Fibroblast of skin of left quadriceps (primary cell): ENCODE results near the gene LGALS9C.
"Not testable (repeated sequence)": the region's sequence is repeated elsewhere in the genome, so short reads cannot be mapped to it uniquely, and the experiment has no call there.

ENCODE experiments used
- DNase-seq, 2 experiments: peaks; one replicate each; pipeline ENCODE4 v3.0.0-alpha.2; 2013; ENCODE audit warnings: low read depth in 2 of 2

LGALS9C gene

DNA sequence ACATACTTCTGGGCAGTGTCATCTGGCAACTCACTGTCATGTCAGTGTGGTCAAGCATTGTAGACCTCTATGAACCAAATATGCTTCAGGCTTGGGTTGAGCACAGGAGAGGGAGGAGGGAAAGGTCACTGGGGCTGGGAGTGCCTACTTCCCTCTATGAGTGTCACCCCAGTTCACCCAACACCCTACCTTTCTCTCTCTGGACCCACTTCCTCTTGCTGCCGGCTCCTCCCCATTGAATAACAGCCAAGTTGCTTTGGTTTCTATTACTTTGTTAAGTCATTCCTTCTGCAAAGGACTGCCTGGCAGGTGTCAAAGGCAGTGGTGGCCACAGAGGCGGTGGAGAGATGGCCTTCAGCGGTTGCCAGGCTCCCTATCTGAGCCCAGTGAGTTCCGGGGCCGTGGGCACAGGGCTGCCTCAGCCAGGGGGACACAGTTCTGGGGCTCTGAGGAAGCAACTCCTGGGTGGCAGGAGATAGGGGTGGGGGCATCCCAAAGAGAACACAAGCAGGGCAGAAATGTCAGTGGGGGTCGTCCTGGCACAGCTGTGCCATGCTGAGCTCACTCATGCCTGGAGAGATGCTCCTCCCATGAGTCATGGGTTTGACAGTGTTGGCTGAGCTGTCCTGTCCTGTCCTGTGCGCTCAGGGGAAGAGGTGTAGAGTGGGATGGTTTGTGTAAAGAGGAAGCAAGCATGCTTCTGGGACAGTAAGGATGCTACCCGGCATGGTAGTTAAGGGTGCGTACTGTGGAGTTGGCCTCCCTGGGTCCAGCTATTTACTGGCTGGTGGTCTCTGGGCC lies at the start of gene LGALS9C:
Gene LGALS9C (plus strand): TSS at position 282 of the 801 bp plus-strand sequence. CDS start 66 bp downstream, at position 348.
- DNase-seq = not testable (repeated sequence)

GRCh38 chr17:18432206-18432605 lies 44.4 kb upstream of the LGALS9C start:
- not testable (repeated sequence) for DNase-seq

GRCh38 chr17:18439465-18439870 lies 37.1 kb upstream of the LGALS9C start:
- DNase-seq = not testable (repeated sequence)

GRCh38 chr17:18442093-18442492 lies 34.5 kb upstream of the LGALS9C start:
- DNase-seq = not testable (repeated sequence)

DNA sequence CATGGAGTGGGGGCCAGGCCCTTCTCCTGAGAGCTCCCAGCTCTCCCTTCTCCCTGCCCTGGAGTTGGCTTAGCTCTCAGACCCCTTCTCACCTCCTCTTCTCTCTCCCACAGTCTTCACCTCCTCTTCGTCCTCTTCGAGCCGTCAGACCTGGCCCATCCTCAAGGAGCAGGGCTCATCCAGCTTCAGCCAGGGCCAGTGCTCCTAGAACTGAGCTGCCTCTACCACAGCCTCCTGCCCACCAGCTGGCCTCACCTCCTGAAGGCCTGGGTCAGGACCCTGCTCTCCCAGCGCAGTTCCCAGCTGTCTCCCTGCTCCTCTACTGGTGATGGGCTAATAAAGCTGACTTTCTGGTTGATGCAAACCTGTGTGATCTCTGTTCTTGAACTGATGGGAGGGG lies 34.1 kb upstream of the LGALS9C start:
- DNase-seq = not testable (repeated sequence)

DNA sequence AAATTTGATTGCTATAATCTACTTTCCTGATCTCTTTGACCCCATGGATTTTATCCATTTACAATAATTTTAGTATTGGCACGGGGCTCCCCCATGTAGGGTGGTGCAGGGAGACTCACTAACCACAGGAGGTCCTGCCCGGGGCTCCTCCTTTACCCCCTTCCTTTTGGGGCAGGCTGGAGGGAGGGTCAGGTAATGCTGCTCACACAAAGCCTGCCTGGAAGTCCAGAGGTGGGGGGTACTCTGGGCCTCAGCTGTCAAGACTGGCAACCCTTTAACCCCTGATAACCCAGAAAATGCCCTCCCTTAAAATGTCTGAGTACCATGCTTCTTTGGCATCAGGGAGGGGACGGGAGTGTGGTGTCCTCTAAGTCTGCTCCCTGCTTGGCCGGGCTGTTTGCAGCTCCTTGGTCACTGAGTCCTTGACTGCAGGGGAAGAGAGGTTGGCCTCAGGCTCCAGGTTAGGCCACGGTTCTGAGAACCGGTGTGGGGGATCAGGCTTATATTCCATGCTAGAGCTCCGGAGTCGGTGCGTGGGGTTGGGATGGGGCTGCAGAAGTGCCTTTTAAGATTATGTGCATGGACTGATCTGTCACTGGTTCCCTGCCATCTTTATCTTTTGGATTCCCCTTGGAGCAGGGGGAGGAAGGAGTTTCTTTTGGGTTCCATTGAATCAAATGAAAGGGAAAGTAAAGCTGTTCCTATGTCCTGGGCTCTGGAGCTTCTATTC lies 28.9 kb upstream of the LGALS9C start:
- DNase-seq = not testable (repeated sequence)

GRCh38 chr17:18448311-18448710 lies 28.3 kb upstream of the LGALS9C start:
- DNase-seq = not testable (repeated sequence)

DNA sequence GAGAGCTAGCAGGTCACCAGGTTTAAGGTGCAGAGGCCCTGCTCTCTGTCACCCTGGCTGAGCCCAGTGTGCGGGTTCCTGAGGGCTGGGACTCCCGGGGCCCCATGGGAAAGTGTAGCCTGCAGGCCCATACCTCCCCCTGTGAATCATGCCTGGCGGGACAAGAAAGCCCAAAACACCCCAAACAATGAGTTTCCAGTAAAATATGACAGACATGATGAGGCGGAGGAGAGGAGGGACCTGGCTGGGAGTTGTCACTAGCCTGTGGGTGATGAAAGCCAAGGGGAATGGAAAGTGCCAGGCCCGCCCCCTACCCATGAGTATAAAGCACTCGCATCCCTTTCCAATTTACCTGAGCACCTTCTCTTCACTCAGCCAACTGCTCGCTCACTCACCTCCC lies 26.8 kb upstream of the LGALS9C start:
- not testable (repeated sequence) for DNase-seq

DNA sequence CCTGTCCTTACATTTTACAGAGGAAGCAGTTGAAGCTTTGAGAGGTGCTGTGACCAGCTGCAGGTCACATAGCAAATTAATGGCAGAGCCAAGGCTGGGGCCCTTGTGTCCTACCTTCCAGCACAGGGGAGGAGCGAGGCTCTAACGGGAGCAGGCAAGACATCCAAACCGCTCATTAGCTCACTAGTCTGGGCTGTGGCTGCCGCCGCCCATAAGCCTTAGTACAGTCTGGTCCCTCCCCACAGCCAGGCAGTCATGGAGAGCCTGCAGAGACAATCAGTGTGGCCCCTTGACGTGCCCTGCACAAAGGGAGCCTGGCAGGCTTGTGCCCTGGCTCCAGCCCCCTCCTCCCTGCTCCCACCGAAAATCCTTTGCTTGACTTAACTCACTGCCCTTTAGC lies 25.6 kb upstream of the LGALS9C start:
- DNase-seq = not testable (repeated sequence)

DNA sequence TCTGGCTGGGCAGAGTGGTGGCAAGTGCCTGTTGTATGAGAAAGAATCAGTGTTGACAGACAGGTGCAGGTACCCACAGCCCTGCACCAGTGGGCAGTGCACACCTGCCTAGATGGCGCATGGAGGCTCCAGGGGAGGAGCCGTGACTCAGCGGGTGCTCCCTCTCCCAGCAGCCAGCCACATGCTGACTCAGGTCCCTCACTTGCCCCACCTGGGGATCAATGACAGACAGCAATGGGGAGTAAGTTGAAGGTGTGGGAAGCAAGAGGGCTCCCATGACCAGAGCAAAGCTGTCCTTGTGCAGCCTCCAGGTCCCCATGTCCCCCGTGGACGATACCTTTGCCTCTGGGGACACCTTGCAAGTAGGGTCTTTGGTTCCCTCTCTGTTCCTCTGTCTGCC lies 24.6 kb upstream of the LGALS9C start:
- not testable (repeated sequence) for DNase-seq

DNA sequence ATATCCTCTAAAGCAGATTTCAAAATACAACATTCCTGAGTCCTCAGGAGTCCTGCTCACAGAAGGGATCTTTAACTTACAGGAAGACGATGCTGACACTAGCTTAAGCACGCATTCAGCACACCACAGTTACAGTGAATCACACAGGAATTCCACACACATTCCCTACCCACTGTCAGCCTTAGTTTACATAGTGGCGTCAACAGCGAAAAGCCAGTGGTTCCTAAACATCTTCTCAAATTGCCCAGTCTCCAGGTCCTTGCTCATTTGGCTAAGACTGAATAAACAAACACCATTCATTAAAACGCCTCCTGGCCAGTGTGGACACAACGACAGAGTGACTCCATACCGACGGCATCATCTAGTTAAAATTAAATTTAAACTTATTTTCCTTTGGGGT lies 17.6 kb upstream of the LGALS9C start:
- peak; percentile 17 to 20 for DNase-seq

DNA sequence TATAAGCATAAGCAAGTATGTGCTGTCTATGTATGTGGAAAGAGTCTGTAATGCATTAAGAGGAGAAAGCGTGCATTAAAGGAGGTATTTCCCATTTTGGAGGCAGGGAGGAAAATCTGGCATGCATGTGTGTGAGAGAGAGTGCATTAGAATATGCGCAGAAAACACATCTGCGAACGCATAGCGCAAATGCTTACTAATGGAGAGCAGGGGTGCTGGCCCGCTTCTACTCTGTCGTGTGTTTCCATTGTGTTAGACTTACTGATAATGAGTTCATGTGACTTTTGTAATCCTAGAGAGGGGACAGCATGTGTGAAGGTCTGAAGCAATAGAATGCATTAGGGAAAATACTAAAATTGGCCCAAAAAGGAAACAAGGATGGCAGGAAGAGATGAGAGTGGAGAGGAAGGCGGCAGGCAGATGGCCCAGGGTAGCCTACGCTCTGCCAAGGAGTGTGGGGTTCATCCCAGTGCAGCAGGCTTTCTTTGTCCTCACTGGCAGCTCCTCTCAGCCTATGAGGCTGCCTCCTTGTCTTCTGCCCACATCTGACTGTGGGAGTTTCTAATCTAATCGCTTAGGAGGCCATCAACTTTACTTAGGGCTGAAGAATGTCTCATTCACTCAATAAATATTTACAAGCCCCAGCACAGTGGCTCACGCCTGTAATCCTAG lies 12.6 kb upstream of the LGALS9C start:
- peak; percentile 19 to 20 for DNase-seq

GRCh38 chr17:18466250-18466983 lies 10.2 kb upstream of the LGALS9C start:
- not testable (repeated sequence) for DNase-seq

GRCh38 chr17:18467001-18467400 lies 9.6 kb upstream of the LGALS9C start:
- DNase-seq = not testable (repeated sequence)

- DNase-seq = not testable (repeated sequence)
Measured at GRCh38 chr17:18468472-18469171, 8.0 kb upstream of the LGALS9C start.

DNA sequence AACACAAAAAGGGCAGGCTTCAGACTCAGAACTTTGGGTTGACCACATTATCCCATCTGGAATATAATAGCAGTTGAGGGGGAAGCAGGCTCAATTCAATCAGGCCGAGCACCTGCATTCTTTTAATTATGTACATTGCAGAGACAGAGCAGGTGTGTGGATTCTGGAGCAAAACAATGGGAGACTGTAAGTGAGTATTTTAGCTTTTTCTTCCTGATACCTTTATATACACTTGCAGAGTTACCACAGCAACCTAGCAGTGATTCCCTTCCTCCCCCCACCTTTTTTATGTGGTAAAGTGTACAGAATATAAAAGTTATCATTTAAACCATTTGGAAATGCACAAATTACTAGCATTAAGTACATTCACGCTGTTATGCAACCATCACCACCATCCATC lies 6.8 kb upstream of the LGALS9C start:
- not testable (repeated sequence) for DNase-seq

DNA sequence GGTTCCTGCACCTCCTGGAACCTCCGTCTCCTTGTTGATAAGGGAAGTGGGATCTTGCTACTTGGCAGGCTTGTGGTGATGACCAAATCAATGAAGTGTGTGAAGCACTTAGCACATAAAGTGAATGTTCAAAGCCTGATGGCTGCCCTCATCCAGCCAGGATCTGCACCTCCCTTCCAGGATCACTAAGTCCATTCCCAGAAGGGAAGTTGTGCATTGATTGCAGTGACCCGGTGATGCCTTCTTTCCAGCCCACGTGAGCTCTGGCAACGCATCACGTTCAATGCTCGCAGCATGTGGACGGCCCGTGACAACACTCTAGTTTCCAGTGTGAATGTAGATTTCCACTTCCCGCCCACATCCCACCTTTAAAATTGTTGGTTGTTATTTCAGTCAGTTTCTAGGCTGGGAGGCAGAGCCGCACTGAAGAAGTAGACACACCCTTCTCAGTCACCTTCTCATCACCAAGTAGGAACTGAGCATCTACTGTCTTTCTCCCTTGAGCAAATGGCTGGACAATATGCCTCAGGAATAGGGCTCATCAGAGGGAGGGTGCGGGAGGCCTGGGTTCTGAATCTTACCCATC lies 6.2 kb upstream of the LGALS9C start:
- DNase-seq = not testable (repeated sequence)

- DNase-seq = not testable (repeated sequence)
Measured at GRCh38 chr17:18473967-18474366, 2.6 kb upstream of the LGALS9C start.

DNA sequence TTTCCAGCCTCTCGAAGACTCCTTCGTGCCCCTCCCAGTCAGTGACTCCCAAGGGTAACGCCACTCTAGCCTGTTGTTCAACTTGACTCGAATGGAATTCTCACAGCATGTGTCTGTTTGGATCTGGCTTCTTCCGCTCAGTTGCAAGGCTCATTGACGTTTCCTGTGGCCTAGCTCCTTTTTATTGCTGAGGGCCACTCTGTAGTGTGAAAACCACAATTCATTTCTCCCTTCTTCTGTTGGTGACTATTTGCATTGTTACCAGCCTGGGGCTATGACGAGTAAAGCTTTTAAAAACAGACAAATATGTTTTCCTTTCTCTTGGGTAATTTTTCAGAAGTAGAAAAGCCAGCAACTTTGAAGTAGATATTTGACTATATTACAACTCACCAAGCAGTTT lies 1.8 kb upstream of the LGALS9C start:
- DNase-seq = not testable (repeated sequence)

DNA sequence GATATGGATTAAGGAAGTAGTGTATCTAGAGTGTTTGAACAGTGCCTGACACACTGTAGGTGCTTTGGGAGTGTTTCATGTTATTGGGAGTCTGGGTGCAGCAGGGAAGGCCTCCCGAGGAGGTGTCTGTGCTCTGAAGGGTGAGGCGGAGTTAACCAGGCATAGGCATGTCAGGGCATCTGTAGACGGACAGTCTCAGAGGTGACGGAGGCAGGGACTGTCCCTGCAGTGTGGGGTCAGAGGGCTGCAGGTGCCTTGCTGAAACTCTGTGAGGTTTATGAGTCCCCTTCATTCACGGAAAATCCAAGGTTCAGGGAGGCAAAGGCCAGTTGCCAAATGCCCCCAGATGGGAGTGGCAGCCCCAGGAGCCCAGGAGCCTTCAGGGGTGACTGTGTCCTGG lies 778 bp downstream of the LGALS9C start:
- not testable (repeated sequence) for DNase-seq
